NCI-H1105 (cell line): Measurements from ENCODE around the gene MTOR.
"Not testable (repeated sequence)": the region's sequence is repeated elsewhere in the genome, so short reads cannot be mapped to it uniquely, and the experiment has no call there.

Experiments used
- DNase-seq: peaks from one replicate; lab custom pipeline; 2025; lab: John Stamatoyannopoulos, UW

Gene MTOR

DNA sequence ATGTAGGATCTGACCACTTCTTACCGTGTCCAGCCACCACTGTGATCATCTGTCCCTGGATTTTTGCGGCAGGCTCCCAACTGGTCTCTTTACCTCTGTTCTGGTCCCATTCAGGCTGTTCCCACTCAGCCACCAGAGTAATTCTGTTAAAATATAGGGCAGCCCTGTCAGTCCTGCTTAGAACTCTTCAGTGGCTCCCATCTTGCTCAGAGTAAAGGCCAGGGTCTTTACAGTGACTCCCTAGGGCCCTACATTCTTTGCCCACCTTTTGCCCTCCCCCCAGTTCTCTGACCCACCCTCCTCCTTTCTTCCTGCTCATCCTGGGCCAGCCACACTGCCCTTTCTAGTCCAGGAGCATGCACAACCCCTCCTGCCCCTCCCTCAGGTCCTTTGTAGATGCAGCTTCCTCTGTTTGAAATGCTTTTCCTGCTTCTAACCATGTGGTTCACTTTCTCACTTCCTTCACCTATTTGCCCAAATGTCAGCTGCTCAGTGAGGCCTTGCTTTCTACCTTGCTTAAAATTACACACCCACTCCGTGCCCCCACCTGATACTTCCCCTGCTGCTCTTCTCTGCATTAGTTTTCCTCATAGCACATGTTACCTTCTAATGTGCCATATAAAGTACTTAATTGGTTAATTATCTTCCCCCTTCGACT is 18.5 kb upstream of the MTOR start:
- no peak for DNase-seq

DNA sequence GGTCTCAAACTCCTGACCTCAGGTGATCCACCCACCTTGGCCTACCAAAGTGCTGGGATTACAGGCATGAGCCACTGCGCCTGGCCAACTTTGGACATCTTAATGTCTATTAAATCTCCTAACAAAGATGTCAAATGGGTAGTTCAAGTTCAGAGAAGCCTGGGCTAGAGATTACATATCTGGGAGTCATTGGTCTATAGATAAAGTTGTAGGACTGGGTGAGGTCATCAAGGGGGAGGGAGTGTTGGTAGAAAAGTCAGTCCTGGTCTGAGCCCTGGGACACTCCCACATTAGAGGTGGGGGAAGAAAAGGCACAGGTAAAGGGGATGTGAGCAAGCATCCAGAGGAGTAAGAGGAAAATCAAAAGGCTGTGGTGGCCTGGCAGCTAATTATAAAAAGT is 17.3 kb upstream of the MTOR start:
- DNase-seq, result no peak

DNA sequence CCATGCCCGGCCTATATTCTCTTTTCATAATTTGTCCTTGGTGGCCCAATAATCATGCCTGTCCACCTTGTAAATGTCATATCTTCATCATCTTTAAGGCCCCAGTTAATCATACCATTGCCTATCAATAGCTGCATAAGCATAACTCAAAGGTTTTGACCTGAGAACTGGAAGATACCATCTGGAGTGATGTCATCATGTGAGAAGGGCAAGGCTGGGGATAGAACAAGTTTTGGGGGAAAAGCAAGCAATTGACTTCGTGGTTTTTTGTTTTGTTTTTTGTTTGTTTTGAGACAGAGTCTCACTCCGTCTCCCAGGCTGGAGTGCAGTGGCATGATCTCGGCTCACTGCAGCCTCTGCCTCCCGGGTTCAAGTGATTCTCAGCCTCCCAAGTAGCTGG is 16.8 kb upstream of the MTOR start:
- no peak for DNase-seq

DNA sequence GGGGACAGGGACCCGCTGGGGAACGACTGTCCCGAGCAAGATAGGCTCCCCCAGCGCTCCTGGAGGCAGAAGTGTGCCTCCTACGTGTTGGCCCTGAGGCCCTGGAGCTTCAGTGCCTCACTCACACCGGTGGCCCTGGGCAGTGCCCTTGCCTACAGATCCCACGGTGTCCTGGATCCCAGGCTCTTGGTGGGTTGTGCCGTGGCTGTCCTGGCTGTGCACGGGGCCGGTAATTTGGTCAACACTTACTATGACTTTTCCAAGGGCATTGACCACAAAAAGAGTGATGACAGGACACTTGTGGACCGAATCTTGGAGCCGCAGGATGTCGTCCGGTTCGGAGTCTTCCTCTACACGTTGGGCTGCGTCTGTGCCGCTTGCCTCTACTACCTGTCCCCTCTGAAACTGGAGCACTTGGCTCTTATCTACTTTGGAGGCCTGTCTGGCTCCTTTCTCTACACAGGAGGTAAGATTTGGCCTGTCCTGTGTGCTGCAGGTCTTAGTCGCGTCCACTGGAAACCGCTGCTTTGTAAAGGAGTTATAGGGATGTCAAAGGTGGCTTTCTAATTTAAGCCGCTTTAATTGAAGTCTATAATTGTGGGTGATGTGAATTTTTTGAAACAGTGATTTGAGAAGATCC is 11.4 kb upstream of the MTOR start:
- no peak for DNase-seq

DNA sequence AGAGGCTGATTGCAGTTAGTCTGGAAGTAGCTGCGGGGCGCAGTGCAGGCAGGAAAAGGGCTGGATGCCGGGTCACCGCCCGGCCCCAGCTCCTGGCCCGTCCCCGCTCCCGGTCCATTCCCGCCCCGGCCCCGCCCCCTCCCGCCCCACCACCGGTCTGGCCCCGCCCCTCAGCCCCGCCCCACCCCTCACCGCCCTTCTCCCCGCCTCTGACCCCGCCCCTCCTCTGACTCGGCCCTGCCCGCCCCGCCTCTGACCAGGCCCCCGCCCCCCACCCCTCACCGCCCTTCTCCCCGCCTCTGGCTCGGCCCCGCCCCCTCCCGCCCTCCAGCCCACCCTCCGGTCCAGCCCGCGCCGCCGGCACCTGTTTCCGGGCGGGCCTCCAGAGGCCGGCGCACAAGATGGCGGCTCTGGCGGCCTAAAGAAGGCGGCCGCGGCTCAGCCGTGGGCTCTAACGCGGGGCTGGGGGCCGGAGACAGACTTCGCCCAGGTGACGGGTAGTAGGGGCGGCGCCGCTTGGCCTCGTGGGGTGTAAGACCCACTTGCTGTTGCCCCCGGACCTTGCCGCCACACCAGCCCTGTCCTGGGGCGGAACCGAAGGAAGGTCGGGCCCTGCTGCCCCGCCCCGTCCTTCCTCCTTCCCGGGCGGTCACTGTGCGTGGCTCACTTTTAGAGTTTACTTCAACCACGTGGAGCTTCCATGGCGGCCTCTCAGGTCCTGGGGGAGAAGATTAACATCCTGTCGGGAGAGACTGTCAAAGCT is 10.7 kb upstream of the MTOR start, which contains the start of gene UBIAD1:
Gene UBIAD1, plus strand, starts transcription at position 367 of the 763 bp plus-strand sequence. Its CDS starts 334 bp downstream, at position 701.
- DNase-seq, result peak; percentile 81

DNA sequence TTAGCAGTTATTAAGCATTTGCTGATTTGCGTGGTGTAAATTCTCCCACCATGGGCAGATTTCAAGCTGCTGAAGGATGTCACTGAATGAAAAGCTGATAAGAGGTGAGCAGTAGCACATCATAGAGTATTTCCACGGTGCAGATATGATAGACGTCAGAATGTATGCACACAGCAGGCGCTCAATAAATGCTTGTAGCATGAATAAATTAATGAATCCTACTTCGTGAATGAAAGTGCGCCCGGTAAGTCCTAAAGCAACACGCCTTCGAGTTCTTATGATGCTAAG is 10.1 kb upstream of the MTOR start:
- DNase-seq, result no peak

DNA sequence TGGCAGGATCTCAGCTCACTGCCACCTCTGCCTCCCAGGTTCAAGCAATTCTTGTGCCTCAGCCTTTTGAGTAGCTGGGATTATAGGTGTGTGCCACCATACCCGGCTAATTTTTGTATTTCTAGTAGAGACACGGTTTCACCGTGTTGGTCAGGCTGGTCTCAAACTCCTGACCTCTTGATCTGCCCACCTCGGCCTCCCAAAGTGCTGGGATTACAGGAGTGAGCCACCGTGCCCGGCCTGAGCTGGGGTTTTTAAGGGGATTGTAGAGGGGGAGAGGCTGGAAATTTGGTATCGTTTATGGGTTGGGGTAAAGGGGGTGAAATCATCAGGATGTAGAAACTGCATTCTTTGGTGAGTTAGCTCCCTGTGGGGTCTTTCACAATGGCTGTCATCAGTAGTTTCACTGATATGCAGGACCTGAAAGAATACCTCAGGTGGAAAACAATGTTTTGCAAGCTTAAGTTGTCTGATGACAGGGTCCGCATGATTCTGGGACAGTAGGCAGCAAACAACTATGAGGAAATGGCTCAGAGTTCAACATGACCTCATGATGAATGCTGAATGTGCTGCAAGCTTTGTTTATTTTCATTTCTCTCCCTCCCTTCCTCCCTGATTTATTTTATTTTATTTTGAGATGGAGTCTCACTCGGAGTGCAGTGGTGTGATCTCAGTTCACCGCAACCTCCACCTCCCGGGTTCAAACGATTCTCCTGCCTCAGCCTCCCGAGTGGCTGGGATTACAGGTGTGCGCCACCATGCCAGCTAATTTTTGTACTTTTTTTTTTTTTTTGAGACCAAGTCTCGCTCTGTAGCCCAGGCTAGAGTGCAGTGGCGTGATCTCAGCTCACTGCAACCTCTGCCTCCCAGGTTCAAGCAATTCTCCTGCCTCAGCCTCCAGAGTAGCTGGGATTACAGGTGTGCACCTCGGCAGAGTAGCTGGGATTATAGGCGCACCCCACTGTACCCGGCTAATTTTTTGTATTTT is 5.3 kb upstream of the MTOR start:
- DNase-seq, result not testable (repeated sequence)

DNA sequence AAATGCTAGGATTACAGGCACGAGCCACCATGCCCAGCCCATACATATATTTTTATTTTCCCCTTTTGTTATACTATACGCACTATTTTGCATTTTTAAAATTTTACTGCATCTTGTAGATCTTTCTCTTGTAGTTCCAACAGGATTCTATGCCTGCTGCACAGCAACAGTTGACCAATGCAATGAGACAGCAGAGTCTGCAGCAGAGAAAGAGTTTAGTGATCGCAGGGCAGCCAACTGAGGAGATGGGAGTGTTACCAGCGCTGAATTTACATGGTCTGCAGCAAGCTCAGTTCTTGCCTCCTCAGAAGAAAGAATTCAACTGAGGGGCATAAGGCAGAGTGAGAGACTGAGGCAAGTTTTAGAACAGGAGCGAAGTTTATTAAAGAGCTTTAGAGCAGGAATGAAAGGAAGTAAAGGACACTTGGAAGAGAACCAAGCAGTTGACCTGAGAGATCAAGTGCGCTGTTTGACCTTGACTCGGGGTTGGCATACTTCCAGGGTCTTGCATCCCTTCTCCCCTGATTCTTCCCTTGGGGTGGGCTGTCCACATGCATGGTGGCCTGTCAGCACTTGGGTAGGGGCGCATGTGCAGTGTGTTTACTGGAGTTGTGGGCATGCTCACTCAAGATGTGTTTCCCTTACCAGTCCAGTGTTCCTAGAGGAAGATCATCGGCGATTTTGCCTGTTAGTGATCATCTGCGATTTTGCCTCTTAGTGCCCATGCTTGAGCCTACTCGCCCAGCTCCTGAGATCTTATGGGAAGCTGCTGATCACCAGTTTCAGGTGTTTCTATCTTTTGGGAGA is 4.1 kb upstream of the MTOR start:
- DNase-seq, result no peak

DNA sequence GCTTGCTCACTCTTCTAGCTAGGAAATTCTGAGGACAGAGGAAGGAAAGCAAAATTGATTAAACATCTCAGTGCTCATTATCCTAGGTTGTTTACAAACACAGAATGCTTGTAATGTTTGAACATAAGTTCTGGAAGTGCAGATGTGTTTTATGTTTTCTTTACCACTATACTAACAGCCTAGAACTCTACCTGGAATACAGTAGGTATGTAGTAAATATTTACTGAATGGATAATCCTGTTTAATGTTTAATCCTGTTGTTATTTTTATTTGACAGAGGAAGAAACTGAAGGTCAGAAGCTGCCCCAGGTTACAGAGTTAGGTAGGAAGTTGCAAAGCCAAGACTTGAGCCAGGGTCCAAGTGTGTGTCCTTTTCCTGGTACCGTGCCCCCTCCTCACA is 6.1 kb downstream of the MTOR start:
- DNase-seq, result no peak

DNA sequence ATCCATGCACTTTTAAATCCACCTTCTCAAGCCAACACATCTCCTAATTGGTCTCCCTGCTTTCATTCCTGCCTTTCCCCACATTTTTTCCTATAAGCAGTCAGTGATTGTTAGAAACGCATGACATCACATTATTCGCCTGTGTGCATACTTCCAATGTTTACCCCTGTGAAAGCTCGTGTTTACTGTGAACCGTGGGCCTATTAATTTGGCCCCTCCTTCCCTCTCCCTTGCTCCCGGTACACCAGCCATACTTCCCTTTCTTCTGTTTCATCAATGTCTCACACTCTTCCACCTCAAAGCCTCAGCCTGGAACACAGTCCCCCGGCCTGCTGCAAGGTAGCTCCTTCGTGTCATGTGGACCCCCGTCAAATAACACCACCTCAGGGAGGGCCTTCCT is 9.1 kb downstream of the MTOR start:
- no peak for DNase-seq

DNA sequence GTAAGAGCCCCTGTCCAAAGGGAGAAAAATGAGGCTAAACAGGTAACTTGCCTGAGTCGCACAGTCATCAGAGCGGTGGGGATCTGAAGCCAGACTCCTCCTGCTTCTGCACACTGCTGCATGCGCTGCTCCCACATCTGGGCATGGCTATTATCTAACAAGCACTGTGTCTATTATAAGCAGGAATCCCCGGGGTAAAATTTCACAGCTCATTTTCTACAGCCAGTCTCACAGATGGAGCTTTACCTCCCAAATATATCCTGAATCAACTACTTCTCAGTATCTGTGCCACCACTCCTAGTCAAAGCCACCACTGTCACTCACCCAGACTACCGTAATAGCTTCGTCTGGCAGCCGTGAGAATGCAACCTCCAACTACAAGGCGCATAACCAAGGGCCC is 9.8 kb downstream of the MTOR start:
- no peak for DNase-seq

DNA sequence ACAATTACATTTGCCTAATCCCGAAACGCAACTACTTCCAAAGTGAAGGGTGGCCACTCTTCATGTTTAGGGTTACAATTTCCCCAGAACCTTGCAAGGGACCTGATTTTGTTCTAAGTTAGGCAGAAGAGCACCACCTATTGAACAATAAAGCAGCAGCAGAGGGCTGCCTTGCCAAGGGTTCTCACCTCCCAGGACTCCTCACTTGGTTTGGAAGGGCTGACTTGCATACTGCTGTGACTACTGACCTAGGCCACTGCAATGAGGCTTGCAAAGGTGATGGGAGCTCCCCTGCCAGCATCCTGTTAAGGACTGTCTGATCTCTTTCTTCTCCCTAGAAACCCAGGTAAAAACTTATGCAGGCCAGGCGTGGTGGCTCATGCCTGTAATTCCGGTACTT is 14.2 kb downstream of the MTOR start:
- no peak for DNase-seq

DNA sequence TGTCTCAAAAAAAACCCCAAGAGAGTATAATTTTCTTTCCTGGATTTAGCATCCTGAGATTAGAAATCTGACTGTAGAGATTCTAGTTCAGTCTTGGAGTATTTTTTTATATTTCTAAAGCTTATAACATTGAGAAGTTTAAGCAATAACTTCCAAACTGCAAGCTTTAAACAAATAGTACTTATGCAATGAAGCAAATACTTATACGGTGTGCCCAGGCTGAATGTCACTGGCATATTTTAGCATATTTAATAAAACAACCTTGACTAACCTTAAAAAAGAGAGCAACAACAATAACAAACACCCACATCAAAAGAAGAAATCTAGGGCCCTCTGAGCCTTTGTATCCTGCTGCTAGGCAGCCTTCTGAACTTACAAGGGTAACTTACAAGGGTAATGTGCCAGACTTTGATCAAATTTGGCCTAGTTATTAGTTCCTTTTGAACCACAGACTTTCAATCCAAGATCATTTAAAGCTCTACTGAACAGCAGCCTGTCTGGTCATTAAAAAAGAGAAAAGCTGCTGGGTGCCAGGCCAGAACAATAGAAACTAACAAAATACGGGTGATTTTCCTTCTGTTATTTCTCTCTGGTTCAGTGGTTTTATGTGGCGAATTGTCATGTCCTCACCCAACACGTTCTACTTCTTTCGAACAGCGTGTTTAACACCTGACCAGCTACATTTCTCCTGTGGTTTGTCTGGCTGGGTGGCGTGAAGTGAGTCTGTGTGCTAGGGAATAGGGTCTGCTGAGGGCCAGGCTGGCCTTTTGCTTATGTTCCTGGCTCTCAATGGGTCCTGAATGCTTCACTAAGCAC is 16.2 kb downstream of the MTOR start:
- no peak for DNase-seq

DNA sequence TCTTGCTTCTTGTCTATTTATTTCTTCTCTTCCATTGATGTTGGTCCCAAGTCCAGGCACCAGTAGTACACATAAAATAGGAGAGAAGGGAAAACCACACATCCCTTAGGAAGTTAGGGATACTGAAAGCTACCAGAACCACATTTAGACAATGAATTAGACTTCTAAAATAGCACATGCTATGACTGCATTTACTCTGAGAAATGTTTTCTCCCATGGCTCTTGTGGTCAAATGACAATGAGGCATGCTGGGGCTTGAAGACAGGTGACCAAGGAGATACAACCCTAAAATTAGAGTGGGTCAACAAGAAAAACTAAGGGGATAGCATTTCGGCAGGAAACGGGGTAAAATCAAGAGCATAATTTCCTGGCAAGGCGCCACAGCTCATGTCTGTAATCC is 17.1 kb downstream of the MTOR start:
- DNase-seq, result no peak

DNA sequence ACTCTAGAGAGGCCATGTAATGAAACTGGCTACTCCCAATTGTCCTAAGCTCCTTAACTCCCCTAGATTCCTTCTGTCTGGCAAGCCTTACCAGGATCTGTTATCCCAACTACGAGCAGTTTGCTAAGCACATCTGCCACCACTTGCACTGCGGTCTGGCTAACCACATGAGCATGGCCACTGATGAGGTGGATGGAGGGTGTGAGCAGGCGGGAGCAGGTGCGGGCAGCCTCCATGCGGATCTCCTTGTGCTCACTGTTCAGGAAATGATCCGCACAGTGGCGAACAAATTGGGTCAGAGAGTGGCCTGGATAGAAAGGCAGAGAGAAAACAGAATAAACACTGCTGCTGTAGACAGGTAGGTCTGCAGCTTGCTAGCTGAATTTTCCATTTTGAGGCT is 24.0 kb downstream of the MTOR start:
- DNase-seq, result no peak

DNA sequence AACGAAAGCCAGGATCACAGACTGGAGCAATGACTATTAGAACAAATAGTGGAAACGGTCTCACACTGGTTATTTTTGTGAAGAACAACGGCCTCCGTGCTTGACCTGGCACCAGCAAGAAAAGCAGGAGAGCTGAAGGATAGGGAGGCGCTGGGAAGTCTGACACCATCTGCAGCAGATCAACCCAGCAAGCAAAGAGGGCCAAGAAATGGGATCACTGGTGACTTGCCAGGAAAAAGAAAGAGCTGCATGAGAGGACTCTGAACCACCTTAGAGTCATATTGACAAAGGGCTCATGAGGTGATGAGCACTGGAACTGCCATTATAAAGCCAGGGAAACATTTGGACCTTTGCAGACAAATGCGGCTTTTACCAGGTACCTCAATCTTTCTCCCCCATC is 25.0 kb downstream of the MTOR start:
- DNase-seq, result no peak

DNA sequence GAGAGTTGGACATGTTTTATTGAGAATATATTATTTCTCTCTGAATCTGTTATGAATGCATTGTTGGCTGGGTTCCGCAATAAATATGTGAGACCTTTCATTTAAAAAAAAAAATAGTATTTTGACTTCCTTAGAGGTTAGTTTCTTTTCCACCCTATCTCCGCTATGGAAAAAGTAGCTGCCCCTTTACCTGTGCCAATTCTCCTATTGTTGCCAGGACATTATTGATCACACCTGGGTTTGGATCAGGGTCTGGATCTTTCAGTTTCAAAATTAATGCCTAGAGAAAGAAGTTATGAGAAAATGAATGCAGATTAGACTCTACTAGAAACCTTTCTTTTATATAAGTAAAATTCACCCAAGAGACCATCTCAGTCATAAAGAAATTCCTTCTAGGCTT is 29.1 kb downstream of the MTOR start:
- DNase-seq, result no peak

DNA sequence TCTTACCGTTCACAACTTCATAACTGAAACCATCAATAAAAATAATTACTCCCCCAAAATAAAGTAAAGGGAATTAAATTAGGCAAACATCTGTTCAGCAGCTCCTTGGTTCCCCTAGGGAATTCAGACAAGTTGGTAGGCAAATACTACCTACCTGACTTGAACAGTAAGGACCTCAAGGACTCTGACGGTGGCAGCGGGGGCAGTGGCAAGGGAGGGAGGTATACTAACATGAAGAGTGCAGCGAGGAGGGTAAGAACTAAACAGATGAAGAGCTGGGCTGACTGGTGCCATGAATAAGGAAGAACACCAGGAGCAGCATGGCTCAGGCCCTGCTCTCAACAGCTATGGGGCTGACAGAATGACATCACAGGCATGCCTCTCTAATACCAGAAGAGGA is 33.1 kb downstream of the MTOR start:
- DNase-seq, result no peak

DNA sequence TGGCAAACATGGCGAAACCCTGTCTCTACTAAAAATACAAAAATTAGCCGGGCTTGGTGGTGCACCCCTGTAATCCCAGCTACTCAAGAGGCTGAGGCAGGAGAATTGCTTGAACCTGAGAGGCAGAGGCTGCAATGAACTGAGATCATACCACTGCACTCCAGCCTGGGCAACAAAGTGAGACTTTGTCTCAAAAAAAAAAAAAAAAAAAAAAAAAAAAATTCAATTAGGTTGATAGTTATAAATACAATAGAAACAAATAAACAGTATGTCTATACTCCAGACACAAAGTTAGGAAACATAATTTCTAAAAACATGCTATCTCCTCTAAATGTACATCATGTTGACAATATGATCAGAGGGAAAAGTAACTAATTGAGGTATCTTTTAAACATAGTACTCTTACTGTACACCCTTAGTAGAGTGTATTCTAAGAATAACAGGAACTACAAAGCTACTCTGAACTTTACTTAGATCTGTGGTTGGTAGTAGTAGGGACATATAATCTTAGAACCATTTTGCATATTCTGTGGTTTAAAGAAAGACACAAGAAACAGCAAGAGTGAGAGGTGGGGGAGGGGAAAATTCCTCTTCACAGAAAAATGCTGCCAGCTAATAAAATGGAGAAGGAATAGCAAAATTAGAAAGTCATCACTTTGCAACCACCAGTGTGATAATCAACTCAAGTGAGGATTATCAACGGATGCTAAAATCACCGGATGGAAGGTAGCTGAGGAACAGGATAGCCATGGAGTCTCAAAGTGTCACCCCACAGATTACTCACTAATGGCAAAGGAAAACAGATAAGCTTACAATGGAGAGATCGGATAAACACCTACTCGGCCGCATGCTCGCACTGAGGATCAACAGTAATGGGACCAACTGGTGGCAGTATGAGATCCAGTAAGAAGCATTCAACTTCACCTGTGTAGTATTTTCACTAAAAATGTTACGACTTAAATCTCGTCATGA is 35.0 kb downstream of the MTOR start:
- no peak for DNase-seq
